Measurements from ENCODE around the gene LMOD2.

Gene LMOD2

GRCh38 chr7:123640583-123640982, 15.1 kb upstream of the LMOD2 start:
- DNase-seq (ENCODE audit: low read depth in 3 of 3), result no peak

GRCh38 chr7:123641901-123642300, 13.8 kb upstream of the LMOD2 start:
- DNase-seq (ENCODE audit: low read depth in 3 of 3), result no peak

GRCh38 chr7:123643495-123644441, 11.9 kb upstream of the LMOD2 start:
- no peak for DNase-seq (ENCODE audit: low read depth in 3 of 3)

GRCh38 chr7:123645516-123645915, 10.2 kb upstream of the LMOD2 start:
- no peak for DNase-seq (ENCODE audit: low read depth in 3 of 3)

- DNase-seq (ENCODE audit: low read depth in 3 of 3), result no peak
Measured at GRCh38 chr7:123647106-123647730, 8.4 kb upstream of the LMOD2 start.

- DNase-seq (ENCODE audit: low read depth in 3 of 3), result no peak
Measured at GRCh38 chr7:123649964-123650363, 5.7 kb upstream of the LMOD2 start.

- DNase-seq (ENCODE audit: low read depth in 3 of 3), result no peak
Measured at GRCh38 chr7:123650595-123650994, 5.1 kb upstream of the LMOD2 start.

GRCh38 chr7:123652406-123652805, 3.3 kb upstream of the LMOD2 start:
- no peak for DNase-seq (ENCODE audit: low read depth in 3 of 3)

GRCh38 chr7:123653162-123653561, 2.5 kb upstream of the LMOD2 start:
- no peak for DNase-seq (ENCODE audit: low read depth in 3 of 3)

- no peak for DNase-seq (ENCODE audit: low read depth in 3 of 3)
Measured at GRCh38 chr7:123656544-123657303, 1.1 kb downstream of the LMOD2 start.

GRCh38 chr7:123657304-123657685, 1.6 kb downstream of the LMOD2 start:
- DNase-seq (ENCODE audit: low read depth in 3 of 3), result no peak

- DNase-seq (ENCODE audit: low read depth in 3 of 3), result no peak
Measured at GRCh38 chr7:123658023-123658422, 2.4 kb downstream of the LMOD2 start.

- no peak for DNase-seq (ENCODE audit: low read depth in 3 of 3)
Measured at GRCh38 chr7:123660514-123661354, 5.1 kb downstream of the LMOD2 start.

- DNase-seq (ENCODE audit: low read depth in 3 of 3), result no peak
Measured at GRCh38 chr7:123661765-123662164, 6.1 kb downstream of the LMOD2 start.

- no peak for DNase-seq (ENCODE audit: low read depth in 3 of 3)
Measured at GRCh38 chr7:123662293-123662692, 6.6 kb downstream of the LMOD2 start.

- DNase-seq (ENCODE audit: low read depth in 3 of 3), result no peak
Measured at GRCh38 chr7:123662755-123663154, 7.1 kb downstream of the LMOD2 start.

GRCh38 chr7:123663200-123663599, 7.5 kb downstream of the LMOD2 start:
- no peak for DNase-seq (ENCODE audit: low read depth in 3 of 3)

- no peak for DNase-seq (ENCODE audit: low read depth in 3 of 3)
Measured at GRCh38 chr7:123665157-123665556, 9.5 kb downstream of the LMOD2 start.

- no peak for DNase-seq (ENCODE audit: low read depth in 3 of 3)
Measured at GRCh38 chr7:123665896-123666295, 10.2 kb downstream of the LMOD2 start.

GRCh38 chr7:123666492-123666891, 10.8 kb downstream of the LMOD2 start:
- DNase-seq (ENCODE audit: low read depth in 3 of 3), result no peak

GRCh38 chr7:123669485-123669884, 13.8 kb downstream of the LMOD2 start:
- no peak for DNase-seq (ENCODE audit: low read depth in 3 of 3)
